GM03348 (cell line): Measurements from ENCODE around the gene MYRIP.
A peak's percentile ranks its signal among the peaks of the same experiment; 100 is the strongest.

Source experiments
- DNase-seq: peaks from one replicate; pipeline ENCODE4 v3.0.0; 2012; ENCODE audit warnings: low spot score

The MYRIP gene

GRCh38 chr3:39907981-39908380, 98.6 kb downstream of the MYRIP start:
- no peak for DNase-seq

- DNase-seq: no peak
Observed at GRCh38 chr3:39910135-39910534, 100.7 kb downstream of the MYRIP start.

- no peak for DNase-seq
Observed at GRCh38 chr3:39910826-39911464, 101.5 kb downstream of the MYRIP start.

- DNase-seq: peak; percentile 28
Observed at GRCh38 chr3:39911465-39912309, 102.3 kb downstream of the MYRIP start.

- DNase-seq: no peak
Observed at GRCh38 chr3:39915027-39915426, 105.6 kb downstream of the MYRIP start.

GRCh38 chr3:39917065-39917773, 107.8 kb downstream of the MYRIP start:
- DNase-seq: peak; percentile 12

GRCh38 chr3:39919281-39919680, 109.9 kb downstream of the MYRIP start:
- DNase-seq: no peak

GRCh38 chr3:39920271-39920670, 110.9 kb downstream of the MYRIP start:
- no peak for DNase-seq

- no peak for DNase-seq
Observed at GRCh38 chr3:39927479-39927878, 118.1 kb downstream of the MYRIP start.

GRCh38 chr3:39933986-39934693, 124.7 kb downstream of the MYRIP start:
- DNase-seq: no peak

GRCh38 chr3:39934696-39935095, 125.3 kb downstream of the MYRIP start:
- no peak for DNase-seq

GRCh38 chr3:39935261-39935660, 125.9 kb downstream of the MYRIP start:
- no peak for DNase-seq

- no peak for DNase-seq
Observed at GRCh38 chr3:39936848-39937247, 127.4 kb downstream of the MYRIP start.

GRCh38 chr3:39937315-39937714, 127.9 kb downstream of the MYRIP start:
- DNase-seq: no peak

GRCh38 chr3:39937874-39938273, 128.5 kb downstream of the MYRIP start:
- no peak for DNase-seq

- no peak for DNase-seq
Observed at GRCh38 chr3:39941931-39942330, 132.5 kb downstream of the MYRIP start.

GRCh38 chr3:39960515-39961191, 151.2 kb downstream of the MYRIP start:
- peak; percentile 29 for DNase-seq

GRCh38 chr3:39961230-39961629, 151.8 kb downstream of the MYRIP start:
- DNase-seq: no peak

- peak; percentile 55 for DNase-seq
Observed at GRCh38 chr3:39962581-39962980, 153.2 kb downstream of the MYRIP start.

- DNase-seq: no peak
Observed at GRCh38 chr3:39965461-39965860, 156.1 kb downstream of the MYRIP start.

- no peak for DNase-seq
Observed at GRCh38 chr3:39965997-39966396, 156.6 kb downstream of the MYRIP start.

- no peak for DNase-seq
Observed at GRCh38 chr3:39970982-39971381, 161.6 kb downstream of the MYRIP start.
